Measurements from ENCODE around the gene GNG7. TPM values are rescaled to one million over a fixed set of nuclear protein-coding genes. Genes with fewer than 3 reads are reported as not detected.

The GNG7 gene
- total RNA-seq, 1 donor from 2014 or later, result 0.96 TPM

DNA sequence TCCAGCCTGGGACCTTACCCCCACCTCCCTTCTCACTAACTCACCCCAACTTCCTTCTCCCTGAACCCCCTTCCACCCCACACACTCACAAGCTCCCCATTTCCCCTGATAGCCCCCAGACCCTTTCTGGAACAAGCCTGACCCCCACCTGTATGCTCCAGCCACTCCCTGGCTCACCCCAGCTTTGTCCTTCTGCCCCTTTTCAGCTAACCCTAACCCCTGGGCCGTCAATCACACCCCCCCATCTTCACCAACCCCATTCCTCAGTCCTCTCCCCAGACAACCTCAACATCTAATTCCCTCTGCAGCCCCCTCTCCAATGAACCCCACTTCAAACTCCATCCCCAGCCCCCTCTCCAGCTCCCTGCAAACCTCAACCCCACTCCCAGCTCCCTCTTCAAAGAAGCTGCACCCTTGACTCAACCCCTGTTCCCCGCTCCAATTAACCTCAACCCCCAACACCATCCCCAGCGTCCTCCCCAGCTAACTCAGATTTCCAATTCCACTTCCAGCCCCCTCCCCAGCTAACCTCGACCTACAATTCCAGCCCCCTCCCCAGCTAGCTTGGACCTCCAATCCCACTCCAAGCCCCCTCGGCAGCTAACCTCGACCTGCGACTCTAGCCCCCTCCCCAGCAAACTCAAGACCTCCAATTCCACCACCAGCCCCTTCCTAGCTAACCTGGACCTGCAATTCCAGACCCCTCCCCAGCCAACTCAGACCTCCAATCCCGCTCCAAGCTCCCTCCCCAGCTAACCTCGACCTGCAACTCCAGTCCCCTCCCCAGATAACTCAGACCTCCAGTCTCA, 929 bp downstream of the GNG7 start:
- TF ChIP-seq, protein P1, sequence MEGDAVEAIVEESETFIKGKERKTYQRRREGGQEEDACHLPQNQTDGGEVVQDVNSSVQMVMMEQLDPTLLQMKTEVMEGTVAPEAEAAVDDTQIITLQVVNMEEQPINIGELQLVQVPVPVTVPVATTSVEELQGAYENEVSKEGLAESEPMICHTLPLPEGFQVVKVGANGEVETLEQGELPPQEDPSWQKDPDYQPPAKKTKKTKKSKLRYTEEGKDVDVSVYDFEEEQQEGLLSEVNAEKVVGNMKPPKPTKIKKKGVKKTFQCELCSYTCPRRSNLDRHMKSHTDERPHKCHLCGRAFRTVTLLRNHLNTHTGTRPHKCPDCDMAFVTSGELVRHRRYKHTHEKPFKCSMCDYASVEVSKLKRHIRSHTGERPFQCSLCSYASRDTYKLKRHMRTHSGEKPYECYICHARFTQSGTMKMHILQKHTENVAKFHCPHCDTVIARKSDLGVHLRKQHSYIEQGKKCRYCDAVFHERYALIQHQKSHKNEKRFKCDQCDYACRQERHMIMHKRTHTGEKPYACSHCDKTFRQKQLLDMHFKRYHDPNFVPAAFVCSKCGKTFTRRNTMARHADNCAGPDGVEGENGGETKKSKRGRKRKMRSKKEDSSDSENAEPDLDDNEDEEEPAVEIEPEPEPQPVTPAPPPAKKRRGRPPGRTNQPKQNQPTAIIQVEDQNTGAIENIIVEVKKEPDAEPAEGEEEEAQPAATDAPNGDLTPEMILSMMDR (IDR thresholded peaks at IDR 0.05), result no peak
- Histone ChIP-seq H3K27me3 (no peaks in the 10 kb centered on the region), H3K36me3 (no peaks in the 10 kb centered on the region), H3K4me3 (peak overlapping the region; percentile 52 to 82), H3K9me3 (no peaks in the 10 kb centered on the region), H3K4me1 (peaks cover 4 to 5% of the 10 kb centered on the region in 2 donors), H3K27ac (no peak overlapping the region)
- DNase-seq (ENCODE audit: low spot score in 2 of 2), result no peak
- intact Hi-C loops (cut with DNase I), result no loop called here

- TF ChIP-seq, protein P1 (IDR thresholded peaks at IDR 0.05), result no peak
- DNase-seq (ENCODE audit: low spot score in 2 of 2), result no peak
- Histone ChIP-seq H3K4me3 (no peak overlapping the region), H3K4me1 (peaks cover 4 to 5% of the 10 kb centered on the region in 2 donors), H3K36me3 (no peaks in the 10 kb centered on the region), H3K9me3 (no peaks in the 10 kb centered on the region), H3K27me3 (no peaks in the 10 kb centered on the region), H3K27ac (no peak overlapping the region)
- intact Hi-C loops (cut with DNase I), result no loop called here
Observed at GRCh38 chr19:2700660-2701360, 1.7 kb downstream of the GNG7 start.

GRCh38 chr19:2699413-2700140, 2.9 kb downstream of the GNG7 start:
- no peaks in the 10 kb centered on the region for H3K27me3 ChIP-seq
- no peak overlapping the region for H3K27ac ChIP-seq
- TF ChIP-seq, protein P1 (IDR thresholded peaks at IDR 0.05), result no peak
- H3K9me3 ChIP-seq, result no peaks in the 10 kb centered on the region
- intact Hi-C loops (cut with DNase I), result no loop called here
- DNase-seq (ENCODE audit: low spot score in 2 of 2), result no peak
- H3K36me3 ChIP-seq, result no peaks in the 10 kb centered on the region
- H3K4me1 ChIP-seq, result peaks cover 4 to 5% of the 10 kb centered on the region in 2 donors
- H3K4me3 ChIP-seq, result no peak overlapping the region

- no peak for DNase-seq (ENCODE audit: low spot score in 2 of 2)
- Histone ChIP-seq H3K27me3 (no peaks in the 10 kb centered on the region), H3K4me1 (no peaks in the 10 kb centered on the region), H3K27ac (no peak overlapping the region), H3K36me3 (no peaks in the 10 kb centered on the region), H3K9me3 (no peaks in the 10 kb centered on the region), H3K4me3 (no peak overlapping the region)
- intact Hi-C loops (cut with DNase I), result no loop called here
- TF ChIP-seq, protein P1 (IDR thresholded peaks at IDR 0.05), result no peak
Observed at GRCh38 chr19:2694196-2694595, 8.3 kb downstream of the GNG7 start.

DNA sequence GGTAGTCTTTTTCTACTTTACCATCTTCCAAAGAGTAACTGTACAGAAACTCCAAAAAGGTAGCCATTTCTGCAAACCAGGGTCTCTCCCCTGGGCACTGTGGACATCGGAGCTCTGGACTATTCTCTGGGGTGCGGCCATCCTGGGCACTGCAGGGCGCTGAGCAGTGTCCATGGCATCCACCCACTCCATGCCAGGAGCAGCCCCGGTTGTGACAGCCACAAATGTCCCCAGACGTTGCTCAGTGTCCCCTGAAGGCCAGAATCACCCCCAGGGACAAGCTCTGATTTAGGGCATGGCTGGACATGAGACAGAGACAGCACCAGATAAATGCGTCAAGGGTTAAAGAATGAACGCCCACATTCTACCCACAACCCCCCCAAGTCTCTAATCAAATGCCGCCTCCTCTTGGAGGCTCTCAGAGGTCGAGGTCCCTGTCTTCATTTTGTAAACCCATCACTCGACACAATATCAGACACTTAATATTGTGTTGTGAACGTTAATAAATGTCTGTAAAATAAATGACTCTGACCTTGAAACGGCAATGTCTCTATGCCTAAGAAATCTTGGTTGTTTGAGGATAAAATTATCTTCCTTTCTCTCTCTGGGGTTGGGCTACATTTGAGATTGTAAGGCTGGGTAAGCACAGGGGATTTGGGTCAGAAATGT, 8.9 kb downstream of the GNG7 start:
- TF ChIP-seq, protein P1 (IDR thresholded peaks at IDR 0.05), result no peak
- no peaks in the 10 kb centered on the region for H3K36me3 ChIP-seq
- DNase-seq (ENCODE audit: low spot score in 2 of 2), result no peak
- intact Hi-C loops (cut with DNase I), result no loop called here
- H3K4me3 ChIP-seq, result no peak overlapping the region
- H3K27me3 ChIP-seq, result no peaks in the 10 kb centered on the region
- no peaks in the 10 kb centered on the region for H3K9me3 ChIP-seq
- no peaks in the 10 kb centered on the region for H3K4me1 ChIP-seq
- H3K27ac ChIP-seq, result no peak overlapping the region
